Smooth muscle cell (in vitro differentiated cells): Measurements from ENCODE around the gene TRAK1. TPM values are rescaled to one million over a fixed set of nuclear protein-coding genes. Genes with fewer than 3 reads are reported as not detected.

Source experiments
- DNase-seq: peaks from one replicate; lab custom pipeline; 2025; ENCODE audit not compliant: unreplicated experiment; lab: John Stamatoyannopoulos, UW
- H2AFZ ChIP-seq: fragments of 200-600 bp; sonication (generic); 2 replicates; pipeline ENCODE4 v1.6.0; 2016; ENCODE audit warnings: antibody characterized with exemption, low read depth, mild to moderate bottlenecking
- H3F3A ChIP-seq: fragments of 200-600 bp; sonication (generic); 2 replicates; pipeline ENCODE4 v1.6.0; 2017; ENCODE audit warnings: antibody characterized with exemption, low read depth
- H3K27ac ChIP-seq: fragments of 200-600 bp; sonication (generic); 2 replicates; pipeline ENCODE4 v1.5.1; 2016; ENCODE audit warnings: low read depth, mild to moderate bottlenecking
- H3K27me3 ChIP-seq: fragments of 200-600 bp; sonication (generic); 2 replicates; pipeline ENCODE4 v1.6.1; 2016; ENCODE audit warnings: low read depth, mild to moderate bottlenecking
- H3K36me3 ChIP-seq: fragments of 200-600 bp; sonication (generic); 2 replicates; pipeline ENCODE4 v1.5.1; 2016; ENCODE audit warnings: low read depth
- H3K4me1 ChIP-seq: fragments of 200-600 bp; sonication (generic); 2 replicates; pipeline ENCODE4 v1.5.1; 2016; ENCODE audit warnings: low read depth
- H3K4me2 ChIP-seq: fragments of 200-600 bp; sonication (generic); 2 replicates; pipeline ENCODE4 v1.6.0; 2016; ENCODE audit warnings: mild to moderate bottlenecking
- H3K4me3 ChIP-seq: fragments of 200-600 bp; sonication (generic); 2 replicates; pipeline ENCODE4 v1.5.1; 2016; ENCODE audit warnings: mild to moderate bottlenecking
- H3K79me2 ChIP-seq: fragments of 200-600 bp; sonication (generic); 2 replicates; pipeline ENCODE4 v1.6.0; 2016; ENCODE audit warnings: low read depth, mild to moderate bottlenecking
- H3K9ac ChIP-seq: fragments of 200-600 bp; sonication (generic); 2 replicates; pipeline ENCODE4 v1.6.0; 2016; ENCODE audit warnings: low read depth
- H3K9me3 ChIP-seq: fragments of 200-600 bp; sonication (generic); replicated peaks from 2 replicates; pipeline ENCODE4 v1.5.1; 2016; ENCODE audit warnings: low read depth
- H4K20me1 ChIP-seq: fragments of 200-600 bp; sonication (generic); 2 replicates; pipeline ENCODE4 v1.6.0; 2016; ENCODE audit warnings: low read depth
- WGBS: methylation state at CpG from one replicate; pipeline ENCODE4 v1.1.7; 2016; ENCODE audit warnings: low lambda C conversion rate; 5-methylcytosine and 5-hydroxymethylcytosine counted together
- polyA plus RNA-seq: library from polyadenylated mRNA; unstranded; fragments of >200 nt; fragmentation: Nextera tagmentation; extraction: Ambion mirVana; gene quantifications from 2 replicates; pipeline ENCODE4 v1.2.1, GENCODE V29; 2016
- total RNA-seq: library from RNA; depleted of rRNA; stranded (reverse); fragments of >200 nt; gene quantifications from 2 replicates; pipeline ENCODE4 v1.2.3, GENCODE V29; 2014
- TF ChIP-seq, protein P1 (sequence below): fragments of 200-600 bp; sonication (generic); IDR thresholded peaks from 2 replicates; pipeline ENCODE4 v1.5.1; 2017; ENCODE audit warnings: borderline replicate concordance, mild to moderate bottlenecking, antibody characterized with exemption; ENCODE audit not compliant: insufficient read depth, poor library complexity, severe bottlenecking

TRAK1 gene
- total and polyA plus RNA-seq, 2 experiments from 2014 or later = 8.7 to 16.3 TPM

DNA sequence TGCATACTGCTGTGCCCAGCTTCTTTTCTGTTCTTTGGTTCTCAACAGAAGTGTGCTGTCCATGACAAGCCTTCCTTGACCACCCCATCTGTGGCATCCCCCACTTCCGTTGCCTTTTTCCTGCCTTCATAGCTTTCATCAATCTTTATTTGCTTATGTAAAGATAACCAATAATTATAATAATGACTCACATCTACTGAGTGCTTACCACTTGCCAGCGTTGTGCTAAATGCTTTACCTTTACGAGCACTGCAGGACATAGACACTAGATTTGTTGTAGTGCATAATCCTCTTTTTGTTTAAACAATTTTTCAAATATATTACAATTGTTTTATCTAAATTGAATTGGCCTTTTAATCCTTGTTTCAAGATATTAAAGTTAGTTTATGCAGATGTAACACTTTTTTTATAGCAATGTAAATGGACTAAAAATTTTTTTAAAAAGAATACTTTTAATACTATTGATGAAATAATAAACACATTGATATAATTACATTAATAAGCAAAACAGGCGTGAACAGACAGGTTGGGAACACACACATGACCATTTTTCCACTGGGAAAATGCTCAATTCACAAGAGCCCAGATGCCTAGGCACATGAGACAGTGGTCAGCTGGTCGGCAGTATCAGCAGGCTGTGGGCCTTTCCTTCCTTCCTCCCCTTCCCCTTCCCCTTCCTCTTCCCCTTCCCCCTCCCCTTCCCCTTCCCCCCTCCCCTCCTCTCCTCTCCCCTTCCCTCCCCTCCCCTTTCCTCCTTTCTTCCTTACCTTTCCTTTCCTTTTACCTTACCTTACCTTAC, 42.5 kb downstream of the TRAK1 start:
- Histone ChIP-seq H4K20me1 (peaks cover 43% of the 10 kb centered on the region), H3F3A (no peaks in the 10 kb centered on the region), H3K27me3 (no peaks in the 10 kb centered on the region), H3K36me3 (no peaks in the 10 kb centered on the region), H3K4me2 (no peak overlapping the region), H3K79me2 (peaks cover 9% of the 10 kb centered on the region), H3K9me3 (no peaks in the 10 kb centered on the region), H3K4me3 (no peak overlapping the region), H3K27ac (no peak overlapping the region), H3K9ac (no peak overlapping the region), H3K4me1 (no peaks in the 10 kb centered on the region), H2AFZ (no peak overlapping the region)
- WGBS = 79% methylated on average over 5 of the region's 5 CpGs
- TF ChIP-seq, protein P1, sequence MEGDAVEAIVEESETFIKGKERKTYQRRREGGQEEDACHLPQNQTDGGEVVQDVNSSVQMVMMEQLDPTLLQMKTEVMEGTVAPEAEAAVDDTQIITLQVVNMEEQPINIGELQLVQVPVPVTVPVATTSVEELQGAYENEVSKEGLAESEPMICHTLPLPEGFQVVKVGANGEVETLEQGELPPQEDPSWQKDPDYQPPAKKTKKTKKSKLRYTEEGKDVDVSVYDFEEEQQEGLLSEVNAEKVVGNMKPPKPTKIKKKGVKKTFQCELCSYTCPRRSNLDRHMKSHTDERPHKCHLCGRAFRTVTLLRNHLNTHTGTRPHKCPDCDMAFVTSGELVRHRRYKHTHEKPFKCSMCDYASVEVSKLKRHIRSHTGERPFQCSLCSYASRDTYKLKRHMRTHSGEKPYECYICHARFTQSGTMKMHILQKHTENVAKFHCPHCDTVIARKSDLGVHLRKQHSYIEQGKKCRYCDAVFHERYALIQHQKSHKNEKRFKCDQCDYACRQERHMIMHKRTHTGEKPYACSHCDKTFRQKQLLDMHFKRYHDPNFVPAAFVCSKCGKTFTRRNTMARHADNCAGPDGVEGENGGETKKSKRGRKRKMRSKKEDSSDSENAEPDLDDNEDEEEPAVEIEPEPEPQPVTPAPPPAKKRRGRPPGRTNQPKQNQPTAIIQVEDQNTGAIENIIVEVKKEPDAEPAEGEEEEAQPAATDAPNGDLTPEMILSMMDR = no peak
- no peak for DNase-seq

GRCh38 chr3:42134867-42135464, 43.8 kb downstream of the TRAK1 start:
- TF ChIP-seq, protein P1 = no peak
- H3K4me1 ChIP-seq = no peaks in the 10 kb centered on the region
- no peak overlapping the region for H3K4me3 ChIP-seq
- DNase-seq = no peak
- 87% methylated on average over 3 of the region's 3 CpGs for WGBS
- no peak overlapping the region for H3K27ac ChIP-seq
- H3K9me3 ChIP-seq = no peaks in the 10 kb centered on the region
- no peaks in the 10 kb centered on the region for H3K36me3 ChIP-seq
- H3F3A ChIP-seq = no peaks in the 10 kb centered on the region
- H3K27me3 ChIP-seq = no peaks in the 10 kb centered on the region
- H3K9ac ChIP-seq = no peak overlapping the region
- H4K20me1 ChIP-seq = peaks cover 36% of the 10 kb centered on the region
- H3K4me2 ChIP-seq = no peak overlapping the region
- H2AFZ ChIP-seq = no peak overlapping the region
- H3K79me2 ChIP-seq = peaks cover 9% of the 10 kb centered on the region

DNA sequence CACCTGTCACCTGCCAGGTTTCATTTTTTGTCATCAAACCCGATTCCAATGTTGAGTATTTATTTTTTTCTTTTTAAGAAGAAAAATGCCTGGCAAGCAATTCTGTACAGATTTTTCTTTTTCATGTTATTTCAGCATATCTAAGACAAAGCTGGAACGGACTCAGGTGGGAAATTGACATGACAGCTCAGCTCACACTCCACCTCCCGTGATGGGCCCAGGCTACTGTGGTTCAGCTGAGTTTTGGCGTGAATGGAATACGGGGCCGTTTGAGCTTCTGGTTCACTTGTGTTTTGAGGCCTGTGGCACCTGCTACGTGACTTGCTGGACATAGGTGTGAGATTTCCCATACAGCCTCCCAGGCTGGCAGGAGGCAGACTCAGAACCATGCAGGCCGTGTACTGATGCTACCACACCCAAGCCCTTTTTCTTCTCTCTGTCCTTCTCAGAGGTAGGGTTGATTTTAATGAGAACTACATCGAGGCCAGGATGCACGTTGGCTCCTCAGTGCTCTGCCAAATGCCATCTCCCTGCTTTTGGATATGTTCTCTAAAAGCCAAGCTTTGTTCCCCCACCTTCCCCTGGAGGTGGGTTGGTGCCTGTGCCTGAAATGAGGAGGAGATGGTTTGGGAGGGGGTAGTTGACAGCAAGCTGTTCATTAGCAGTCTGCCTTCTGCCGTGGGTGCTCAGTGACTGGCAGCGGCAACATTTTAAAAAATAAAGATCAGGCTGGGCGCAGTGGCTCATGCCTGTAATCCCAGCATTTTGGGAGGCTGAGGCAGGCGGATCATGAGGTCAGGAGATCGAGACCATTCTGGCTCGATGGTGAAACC, 48.7 kb downstream of the TRAK1 start:
- H3K27ac ChIP-seq = no peak overlapping the region
- H2AFZ ChIP-seq = no peak overlapping the region
- H3K4me3 ChIP-seq = no peak overlapping the region
- no peaks in the 10 kb centered on the region for H3F3A ChIP-seq
- no peak for DNase-seq
- peaks cover 59% of the 10 kb centered on the region for H4K20me1 ChIP-seq
- WGBS = 97% methylated on average over 16 of the region's 16 CpGs
- H3K27me3 ChIP-seq = no peaks in the 10 kb centered on the region
- H3K4me1 ChIP-seq = no peaks in the 10 kb centered on the region
- no peak overlapping the region for H3K4me2 ChIP-seq
- TF ChIP-seq, protein P1 = no peak
- peaks cover 14% of the 10 kb centered on the region for H3K79me2 ChIP-seq
- H3K9ac ChIP-seq = no peak overlapping the region
- no peaks in the 10 kb centered on the region for H3K9me3 ChIP-seq
- no peaks in the 10 kb centered on the region for H3K36me3 ChIP-seq
